ENCODE data around the gene CREB3L2. TPM values are rescaled to one million over a fixed set of nuclear protein-coding genes. Genes with fewer than 3 reads are reported as not detected.

The CREB3L2 gene
- total and polyA plus RNA-seq, 2 of the 13 experiments (the other 11 are each of a cell fraction or from before 2014, with no cell fraction given) = 22.1 to 41.1 TPM

DNA sequence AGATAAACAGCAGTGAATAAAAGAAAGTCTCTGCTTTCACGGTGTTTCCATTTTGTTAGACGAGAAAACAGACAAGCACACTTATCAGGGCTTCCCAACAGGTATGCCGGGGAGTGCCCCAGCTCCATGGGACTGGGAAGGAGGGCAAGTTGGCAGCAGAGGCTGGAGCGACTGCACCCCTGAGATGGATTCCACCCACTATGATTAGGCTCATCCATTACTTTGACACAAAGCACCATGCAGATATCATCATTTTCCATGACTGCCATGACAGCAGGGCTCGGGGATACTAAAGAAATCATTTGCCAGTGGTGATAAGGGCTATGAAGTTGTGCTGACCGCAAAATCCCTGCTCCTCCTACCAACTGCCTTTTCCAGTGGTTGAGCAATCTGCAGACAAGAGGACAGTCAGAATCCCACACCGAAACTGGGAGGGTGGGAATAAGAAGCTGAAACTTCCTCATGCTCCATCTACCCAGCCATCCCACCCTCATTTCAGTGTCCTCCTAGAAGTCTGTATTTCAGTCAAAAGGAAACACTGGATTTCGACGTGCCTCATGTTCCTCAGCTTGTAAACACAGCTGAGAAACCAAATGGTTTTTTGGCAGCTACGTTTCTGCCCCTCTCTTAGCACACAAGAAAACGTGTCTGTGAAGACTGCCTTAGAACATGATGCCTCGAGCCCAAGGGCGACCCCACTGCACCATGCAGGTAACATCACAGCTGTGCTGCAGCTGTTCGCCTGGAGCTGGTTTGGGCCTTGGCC is 15.5 kb downstream of the CREB3L2 start (continued):
- no peak for TF ChIP-seq SUZ12 (IDR thresholded peaks at IDR 0.05; ENCODE audit: low read depth, low read length)
- TF ChIP-seq ZFP36L2 (CRISPR knock-in tag; IDR thresholded peaks at IDR 0.05) = no peak
- TF ChIP-seq, protein P1, sequence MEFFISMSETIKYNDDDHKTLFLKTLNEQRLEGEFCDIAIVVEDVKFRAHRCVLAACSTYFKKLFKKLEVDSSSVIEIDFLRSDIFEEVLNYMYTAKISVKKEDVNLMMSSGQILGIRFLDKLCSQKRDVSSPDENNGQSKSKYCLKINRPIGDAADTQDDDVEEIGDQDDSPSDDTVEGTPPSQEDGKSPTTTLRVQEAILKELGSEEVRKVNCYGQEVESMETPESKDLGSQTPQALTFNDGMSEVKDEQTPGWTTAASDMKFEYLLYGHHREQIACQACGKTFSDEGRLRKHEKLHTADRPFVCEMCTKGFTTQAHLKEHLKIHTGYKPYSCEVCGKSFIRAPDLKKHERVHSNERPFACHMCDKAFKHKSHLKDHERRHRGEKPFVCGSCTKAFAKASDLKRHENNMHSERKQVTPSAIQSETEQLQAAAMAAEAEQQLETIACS (CRISPR knock-in tag; IDR thresholded peaks at IDR 0.05) = no peak
- no peak for TF ChIP-seq ZFP90 (CRISPR knock-in tag; IDR thresholded peaks at IDR 0.05; ENCODE audit: borderline replicate concordance)
- TF ChIP-seq KDM5A (IDR thresholded peaks at IDR 0.05; ENCODE audit: borderline replicate concordance, low read length) = no peak
- TF ChIP-seq SNAI1 (CRISPR knock-in tag; IDR thresholded peaks at IDR 0.05; ENCODE audit: borderline replicate concordance) = no peak
- TF ChIP-seq TMF1 (CRISPR knock-in tag; IDR thresholded peaks at IDR 0.05; ENCODE audit: low read depth) = no peak
- TF ChIP-seq, protein P2, sequence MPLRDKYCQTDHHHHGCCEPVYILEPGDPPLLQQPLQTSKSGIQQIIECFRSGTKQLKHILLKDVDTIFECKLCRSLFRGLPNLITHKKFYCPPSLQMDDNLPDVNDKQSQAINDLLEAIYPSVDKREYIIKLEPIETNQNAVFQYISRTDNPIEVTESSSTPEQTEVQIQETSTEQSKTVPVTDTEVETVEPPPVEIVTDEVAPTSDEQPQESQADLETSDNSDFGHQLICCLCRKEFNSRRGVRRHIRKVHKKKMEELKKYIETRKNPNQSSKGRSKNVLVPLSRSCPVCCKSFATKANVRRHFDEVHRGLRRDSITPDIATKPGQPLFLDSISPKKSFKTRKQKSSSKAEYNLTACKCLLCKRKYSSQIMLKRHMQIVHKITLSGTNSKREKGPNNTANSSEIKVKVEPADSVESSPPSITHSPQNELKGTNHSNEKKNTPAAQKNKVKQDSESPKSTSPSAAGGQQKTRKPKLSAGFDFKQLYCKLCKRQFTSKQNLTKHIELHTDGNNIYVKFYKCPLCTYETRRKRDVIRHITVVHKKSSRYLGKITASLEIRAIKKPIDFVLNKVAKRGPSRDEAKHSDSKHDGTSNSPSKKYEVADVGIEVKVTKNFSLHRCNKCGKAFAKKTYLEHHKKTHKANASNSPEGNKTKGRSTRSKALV (CRISPR knock-in tag; IDR thresholded peaks at IDR 0.05) = no peak
- TF ChIP-seq MLLT10 (CRISPR knock-in tag; IDR thresholded peaks at IDR 0.05) = no peak
- TF ChIP-seq, protein P3, sequence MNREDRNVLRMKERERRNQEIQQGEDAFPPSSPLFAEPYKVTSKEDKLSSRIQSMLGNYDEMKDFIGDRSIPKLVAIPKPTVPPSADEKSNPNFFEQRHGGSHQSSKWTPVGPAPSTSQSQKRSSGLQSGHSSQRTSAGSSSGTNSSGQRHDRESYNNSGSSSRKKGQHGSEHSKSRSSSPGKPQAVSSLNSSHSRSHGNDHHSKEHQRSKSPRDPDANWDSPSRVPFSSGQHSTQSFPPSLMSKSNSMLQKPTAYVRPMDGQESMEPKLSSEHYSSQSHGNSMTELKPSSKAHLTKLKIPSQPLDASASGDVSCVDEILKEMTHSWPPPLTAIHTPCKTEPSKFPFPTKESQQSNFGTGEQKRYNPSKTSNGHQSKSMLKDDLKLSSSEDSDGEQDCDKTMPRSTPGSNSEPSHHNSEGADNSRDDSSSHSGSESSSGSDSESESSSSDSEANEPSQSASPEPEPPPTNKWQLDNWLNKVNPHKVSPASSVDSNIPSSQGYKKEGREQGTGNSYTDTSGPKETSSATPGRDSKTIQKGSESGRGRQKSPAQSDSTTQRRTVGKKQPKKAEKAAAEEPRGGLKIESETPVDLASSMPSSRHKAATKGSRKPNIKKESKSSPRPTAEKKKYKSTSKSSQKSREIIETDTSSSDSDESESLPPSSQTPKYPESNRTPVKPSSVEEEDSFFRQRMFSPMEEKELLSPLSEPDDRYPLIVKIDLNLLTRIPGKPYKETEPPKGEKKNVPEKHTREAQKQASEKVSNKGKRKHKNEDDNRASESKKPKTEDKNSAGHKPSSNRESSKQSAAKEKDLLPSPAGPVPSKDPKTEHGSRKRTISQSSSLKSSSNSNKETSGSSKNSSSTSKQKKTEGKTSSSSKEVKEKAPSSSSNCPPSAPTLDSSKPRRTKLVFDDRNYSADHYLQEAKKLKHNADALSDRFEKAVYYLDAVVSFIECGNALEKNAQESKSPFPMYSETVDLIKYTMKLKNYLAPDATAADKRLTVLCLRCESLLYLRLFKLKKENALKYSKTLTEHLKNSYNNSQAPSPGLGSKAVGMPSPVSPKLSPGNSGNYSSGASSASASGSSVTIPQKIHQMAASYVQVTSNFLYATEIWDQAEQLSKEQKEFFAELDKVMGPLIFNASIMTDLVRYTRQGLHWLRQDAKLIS (CRISPR knock-in tag; IDR thresholded peaks at IDR 0.05) = no peak
- no peak for TF ChIP-seq MATR3 (CRISPR knock-in tag; IDR thresholded peaks at IDR 0.05)
- no peak for TF ChIP-seq NR2F6 (IDR thresholded peaks at IDR 0.05)
- TF ChIP-seq NR2F6 (CRISPR knock-in tag; IDR thresholded peaks at IDR 0.05) = no peak
- no peak; the same call in none of the 2 replicates for TF ChIP-seq SALL1 (CRISPR knock-in tag; IDR thresholded peaks at IDR 0.05)
- TF ChIP-seq, protein P4, sequence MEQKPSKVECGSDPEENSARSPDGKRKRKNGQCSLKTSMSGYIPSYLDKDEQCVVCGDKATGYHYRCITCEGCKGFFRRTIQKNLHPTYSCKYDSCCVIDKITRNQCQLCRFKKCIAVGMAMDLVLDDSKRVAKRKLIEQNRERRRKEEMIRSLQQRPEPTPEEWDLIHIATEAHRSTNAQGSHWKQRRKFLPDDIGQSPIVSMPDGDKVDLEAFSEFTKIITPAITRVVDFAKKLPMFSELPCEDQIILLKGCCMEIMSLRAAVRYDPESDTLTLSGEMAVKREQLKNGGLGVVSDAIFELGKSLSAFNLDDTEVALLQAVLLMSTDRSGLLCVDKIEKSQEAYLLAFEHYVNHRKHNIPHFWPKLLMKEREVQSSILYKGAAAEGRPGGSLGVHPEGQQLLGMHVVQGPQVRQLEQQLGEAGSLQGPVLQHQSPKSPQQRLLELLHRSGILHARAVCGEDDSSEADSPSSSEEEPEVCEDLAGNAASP (CRISPR knock-in tag; IDR thresholded peaks at IDR 0.05; ENCODE audit: borderline replicate concordance) = no peak
- no peak for TF ChIP-seq GPN1 (CRISPR knock-in tag; IDR thresholded peaks at IDR 0.05; ENCODE audit: borderline replicate concordance)
- no peak for TF ChIP-seq NFYB (CRISPR knock-in tag; IDR thresholded peaks at IDR 0.05)
- no peak for TF ChIP-seq NFE2L2 (IDR thresholded peaks at IDR 0.05; ENCODE audit: low read length)
- 0 out of 2 replicates have a peak, but pooled peaks have one; percentile 7 for TF ChIP-seq ZNF501 (CRISPR knock-in tag; IDR thresholded peaks at IDR 0.05)
- peak; percentile 47; the same call in 1 of the 2 replicates for TF ChIP-seq ZBTB38 (CRISPR knock-in tag; IDR thresholded peaks at IDR 0.05)
- no peak for TF ChIP-seq PRMT3 (CRISPR knock-in tag; IDR thresholded peaks at IDR 0.05; ENCODE audit: borderline replicate concordance, low read depth)
- TF ChIP-seq ZSCAN31 (CRISPR knock-in tag; IDR thresholded peaks at IDR 0.05; ENCODE audit: low read depth) = no peak
